Myocyte (in vitro differentiated cells): Measurements from ENCODE around the gene LRRC9. TPM values are rescaled to one million over a fixed set of nuclear protein-coding genes. Genes with fewer than 3 reads are reported as not detected.

ENCODE experiments used
- DNase-seq: peaks from one replicate; pipeline ENCODE4 v3.0.0-alpha.2; 2012; ENCODE audit warnings: low read depth
- total RNA-seq: library from RNA; depleted of rRNA; stranded (reverse); fragments of >200 nt; gene quantifications from 2 replicates; pipeline ENCODE4 v1.2.3, GENCODE V29; 2014

Gene LRRC9
- total RNA-seq, 1 donor from 2014 or later = 0.08 TPM

- DNase-seq = peak; percentile 84
Measured at GRCh38 chr14:60106339-60106738, 186.4 kb downstream of the LRRC9 start.

- DNase-seq = no peak
Measured at GRCh38 chr14:60107477-60107876, 187.5 kb downstream of the LRRC9 start.

DNA sequence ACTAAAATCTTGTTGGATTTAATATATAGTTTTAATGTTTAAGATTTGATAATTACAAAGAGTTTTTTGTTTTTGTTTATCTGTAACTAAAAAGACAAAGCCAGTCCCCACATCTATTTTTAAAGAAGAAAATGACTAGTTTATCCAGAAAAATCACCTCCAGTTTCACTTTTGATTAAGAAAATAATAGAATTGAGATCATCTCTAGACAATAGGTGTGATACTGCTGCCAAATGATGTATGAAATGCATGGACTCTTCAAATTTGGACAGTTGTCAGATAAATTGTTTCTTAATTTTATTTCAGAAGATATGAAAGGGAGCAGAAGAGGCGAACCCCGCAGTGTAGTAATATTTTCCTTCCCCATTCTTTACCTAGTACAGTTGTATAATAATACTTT is 191.8 kb downstream of the LRRC9 start:
- no peak for DNase-seq

Other genes starting within 250 kb of the LRRC9 start
- 0.29 and 0.36 TPM in 2 replicates for gene RTN1, start 49.4 kb upstream of the LRRC9 start, total RNA-seq
- gene PCNX4, start 171.8 kb downstream of the LRRC9 start, total RNA-seq = 128 and 146 TPM in 2 replicates
- 84.1 and 92.1 TPM in 2 replicates for gene DHRS7, start 245.3 kb downstream of the LRRC9 start, total RNA-seq